HepG2 (cell line): ENCODE measurements around the gene XRN1. TPM values are rescaled to one million over a fixed set of nuclear protein-coding genes. Genes with fewer than 3 reads are reported as not detected.

Experiments
- ATAC-seq: fragments of 200-7000 bp; cut with Tn5 transposase; 3 replicates; pipeline ENCODE4 v1.9.1; 2020; ENCODE audit warnings: mild to moderate bottlenecking, moderate library complexity
- BruUV-seq: library from RNA; stranded (reverse); fragments of 400-500 nt; replicated peaks from 2 replicates; lab custom pipeline; 2021; lab: Mats Ljungman, UMichigan
- CTCF ChIA-PET: fragments of 300-600 bp; formaldehyde crosslinking; extraction: SDS; loops from one replicate; lab custom pipeline; 2021; ENCODE audit warnings: low total read pairs, inconsistent platforms, low intra/inter-chr PET ratio; lab: Yijun Ruan, JAX
- POLR2A ChIA-PET: fragments of 350-600 bp; sonication (Branson Sonifier 250); formaldehyde crosslinking; loops from one replicate; lab custom pipeline; 2020; ENCODE audit warnings: antibody characterized with exemption, inconsistent platforms; lab: Yijun Ruan, JAX
- DNase-seq: peaks from one replicate; pipeline ENCODE4 v3.0.0-alpha.2; 2015; ENCODE audit warnings: low spot score
- FAIRE-seq: peaks from 3 replicates; lab custom pipeline; 2011; peaks lifted over from hg19 to GRCh38; lab: Jason Lieb, UNC
- H2AFZ ChIP-seq: one replicate; pipeline ENCODE4 v1.6.1; 2011; ENCODE audit warnings: low read length, inconsistent platforms
- H3K27ac ChIP-seq: fragments of 300-600 bp; 3 replicates; pipeline ENCODE4 v1.8.0; 2011; ENCODE audit warnings: mixed run types, mild to moderate bottlenecking, mixed read lengths, low read length, inconsistent platforms; ENCODE audit not compliant: insufficient read depth; ENCODE audit errors: extremely low read length
- H3K27me3 ChIP-seq, 2 experiments: fragments of 200-600 bp in 1 of 2; 2 replicates in 1 of 2; 3 replicates in 1 of 2; pipeline versions ENCODE4 v1.6.0 to v1.8.0; 2011; ENCODE audit warnings: low read length in 2 of 2, mild to moderate bottlenecking in 2 of 2, moderate library complexity in 2 of 2, inconsistent platforms in 1 of 2; ENCODE audit not compliant: insufficient read depth in 2 of 2, control insufficient read depth in 1 of 2
- H3K36me3 ChIP-seq, 2 experiments: fragments of 200-600 bp in 1 of 2; replicated peaks in 1 of 2; 2 replicates in 1 of 2; 3 replicates in 1 of 2; pipeline versions ENCODE4 v1.5.1 to v1.8.0; 2011; ENCODE audit warnings: low read length in 2 of 2, inconsistent platforms in 1 of 2; ENCODE audit not compliant: insufficient read depth in 2 of 2, control insufficient read depth in 1 of 2
- H3K4me1 ChIP-seq: 2 replicates; pipeline ENCODE4 v1.5.1; 2012; ENCODE audit warnings: low read length, inconsistent platforms; ENCODE audit not compliant: insufficient read depth
- H3K4me2 ChIP-seq: 2 replicates; pipeline ENCODE4 v1.6.0; 2011; ENCODE audit warnings: low read depth, low read length, inconsistent platforms
- H3K4me3 ChIP-seq, 3 experiments: fragments of 200-600 bp in 1 of 3; sonication (generic), shearing (Covaris generic) in 1 of 3; replicated peaks in 1 of 3; 2 replicates each; pipeline ENCODE4 v1.5.1; 2011 to 2016; ENCODE audit warnings: low read length in 3 of 3, inconsistent platforms in 2 of 3, low read depth in 2 of 3, mild to moderate bottlenecking in 2 of 3, control low read depth in 1 of 3, mixed read lengths in 1 of 3; ENCODE audit not compliant: insufficient read depth in 1 of 3
- H3K79me2 ChIP-seq: one replicate; pipeline ENCODE4 v1.6.1; 2011; ENCODE audit warnings: low read length, inconsistent platforms; ENCODE audit not compliant: insufficient read depth
- H3K9ac ChIP-seq: 2 replicates; pipeline ENCODE4 v1.6.0; 2011; ENCODE audit warnings: mild to moderate bottlenecking, low read depth, low read length, inconsistent platforms; ENCODE audit not compliant: insufficient read depth
- H3K9me3 ChIP-seq: 2 replicates; pipeline ENCODE4 v1.5.1; 2012; ENCODE audit warnings: mild to moderate bottlenecking, low read length
- H4K20me1 ChIP-seq: 2 replicates; pipeline ENCODE4 v1.6.0; 2011; ENCODE audit warnings: inconsistent platforms, mild to moderate bottlenecking, low read length, moderate library complexity; ENCODE audit not compliant: insufficient read depth
- ATRX ChIP-seq: sonication (generic); formaldehyde crosslinking; IDR thresholded peaks from 2 replicates; pipeline ENCODE4 v1.4.0; 2020; ENCODE audit warnings: missing genetic modification reagents, borderline replicate concordance
- SKIL ChIP-seq: sonication (generic); formaldehyde crosslinking; IDR thresholded peaks from 2 replicates; pipeline ENCODE4 v1.8.0; 2022; ENCODE audit warnings: missing genetic modification reagents, mild to moderate bottlenecking, moderate library complexity, borderline replicate concordance
- TFE3 ChIP-seq: IDR thresholded peaks from 2 replicates; pipeline ENCODE4 v1.6.1; 2016
- ZNF232 ChIP-seq: sonication (generic); formaldehyde crosslinking; IDR thresholded peaks from 2 replicates; pipeline ENCODE4 v1.4.0; 2020; ENCODE audit warnings: missing genetic modification reagents, borderline replicate concordance
- ZNF256 ChIP-seq: sonication (generic); formaldehyde crosslinking; conservative IDR thresholded peaks from 2 replicates; pipeline ENCODE4 v1.4.0; 2020; ENCODE audit warnings: missing genetic modification reagents
- ZNF281 ChIP-seq: sonication (generic); formaldehyde crosslinking; IDR thresholded peaks from 2 replicates; pipeline ENCODE4 v1.4.0; 2020; ENCODE audit warnings: missing genetic modification reagents, borderline replicate concordance
- ZNF331 ChIP-seq: sonication (generic); formaldehyde crosslinking; IDR thresholded peaks from 2 replicates; pipeline ENCODE4 v1.4.0; 2020; ENCODE audit warnings: missing genetic modification reagents
- ZNF784 ChIP-seq: sonication (generic); formaldehyde crosslinking; IDR thresholded peaks from 2 replicates; pipeline ENCODE4 v1.5.1; 2020; ENCODE audit warnings: missing genetic modification reagents, mild to moderate bottlenecking, borderline replicate concordance
- WGBS: methylation state at CpG from one replicate; pipeline ENCODE4 v1.1.6; 2017; ENCODE audit warnings: low lambda C conversion rate; 5-methylcytosine and 5-hydroxymethylcytosine counted together
- in situ Hi-C: cut with HindIII; loops from 2 replicates; pipeline ENCODE4 v1.10.0; 2017; ENCODE audit warnings: low pct_unique_long_range_greater_than_20kb; ENCODE audit not compliant: extremely low pct_ligation_motif_present
- intact Hi-C: fragments of 100-400 bp; cut with micrococcal nuclease; formaldehyde crosslinking; loops from one replicate; pipeline ENCODE4 v1.10.0; 2022; ENCODE audit not compliant: unreplicated experiment
- polyA plus RNA-seq, 8 experiments: library from polyadenylated mRNA; depleted of rRNA in 3 of 8; stranded (reverse) in 7 of 8; unstranded in 1 of 8; fragments of >200 nt; fragmentation: Illumina TruSeq in 4 of 8; extraction: Trizol in 4 of 8; gene quantifications; 2 replicates each; pipeline versions ENCODE4 v1.2.1 to v1.2.3, GENCODE V29; 2011 to 2016; ENCODE audit warnings: low read depth in 4 of 8, missing spikeins in 1 of 8, mixed read lengths in 1 of 8; ENCODE audit not compliant: insufficient read depth in 1 of 8
- total RNA-seq, 5 experiments: library from RNA; depleted of rRNA; stranded (reverse); fragments of >200 nt; fragmentation: Illumina TruSeq; extraction: Trizol; gene quantifications; 2 replicates each; pipeline ENCODE4 v1.2.3, GENCODE V29; 2016; ENCODE audit warnings: low read depth in 1 of 5

The XRN1 gene
- total and polyA plus RNA-seq, 2 of the 13 experiments (the other 11 are each of a cell fraction or from before 2014, with no cell fraction given) = 13.2 to 13.3 TPM

- intact Hi-C loops = no loop called here
- in situ Hi-C loops = loop anchor here (5.0 to 10.0 kb wide), 3 partner anchors 90 to 310 kb away; no protein-coding TSS in a partner anchor
Measured at GRCh38 chr3:142274908-142275307, 172.9 kb downstream of the XRN1 start.

More at GRCh38 chr3:142274908-142275307, 172.9 kb downstream of the XRN1 start:
- H4K20me1 ChIP-seq = no peaks in the 10 kb centered on the region
- no peak for TF ChIP-seq ZNF256
- no peak for TF ChIP-seq ZNF281
- no peak for TF ChIP-seq ZNF784 (CRISPR knock-in tag)
- TF ChIP-seq SKIL = no peak
- TF ChIP-seq ZNF331 = no peak
- no peak for TF ChIP-seq ZNF232 (CRISPR knock-in tag)
- TF ChIP-seq ATRX (CRISPR knock-in tag) = no peak
- no peak for TF ChIP-seq TFE3
- no peak for FAIRE-seq
- H3K4me3 ChIP-seq = no peak overlapping the region
- no peaks in the 10 kb centered on the region for H3K79me2 ChIP-seq
- H3K36me3 ChIP-seq = no peaks in the 10 kb centered on the region
- ChIA-PET POLR2A (no interaction called here), CTCF (no interaction called here)
- no peaks in the 10 kb centered on the region for H3K9me3 ChIP-seq
- no peak overlapping the region for H3K27ac ChIP-seq
- DNase-seq = no peak
- H3K9ac ChIP-seq = no peak overlapping the region
- no peak for ATAC-seq
- peaks cover 5% of the 10 kb centered on the region; the same call in 1 of the 2 replicates for H3K4me1 ChIP-seq
- 8% methylated on average over 1 of the region's 1 CpG for WGBS
- no TSS peak for BruUV-seq
- no peak overlapping the region for H2AFZ ChIP-seq
- no peak overlapping the region for H3K4me2 ChIP-seq
- no peaks in the 10 kb centered on the region for H3K27me3 ChIP-seq
